ENCODE results near the gene RAB3C. TPM values are rescaled to one million over a fixed set of nuclear protein-coding genes. Genes with fewer than 3 reads are reported as not detected.

The RAB3C gene
- total and polyA plus RNA-seq, 2 experiments from 2014 or later = 15.0 to 30.6 TPM

DNA sequence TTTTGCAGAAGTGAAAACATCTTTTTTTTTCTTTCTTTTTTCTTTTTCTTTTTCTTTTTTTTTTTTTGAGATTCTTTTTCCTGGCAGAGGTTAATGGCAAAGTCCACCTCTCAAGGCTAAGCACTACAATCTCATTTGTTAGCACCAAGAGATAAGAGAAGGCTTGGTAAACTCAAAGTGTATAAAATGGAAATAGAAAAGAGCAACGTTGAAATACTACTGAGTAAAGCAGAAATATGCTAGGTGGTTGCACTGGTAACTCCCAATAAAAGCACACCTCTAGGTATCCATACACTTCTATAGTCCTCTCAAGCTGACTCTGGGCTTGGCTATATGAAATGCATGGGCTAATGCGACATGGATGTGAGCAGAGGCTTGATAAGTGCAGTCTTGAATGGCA, 188.9 kb downstream of the RAB3C start:
- TF ChIP-seq ZNF331 (CRISPR knock-in tag; IDR thresholded peaks at IDR 0.05; ENCODE audit: low read depth) (no peak), NANOG (IDR thresholded peaks at IDR 0.05; ENCODE audit: borderline replicate concordance) (no peak), EZH2 (IDR thresholded peaks at IDR 0.05; ENCODE audit: low read depth, unreplicated experiment) (no peak), JUNB (IDR thresholded peaks at IDR 0.05; ENCODE audit: unreplicated experiment) (no peak), CREB1 (CRISPR knock-in tag; IDR thresholded peaks at IDR 0.05; ENCODE audit: low read depth) (no peak), EZH2phosphoT487 (IDR thresholded peaks at IDR 0.05; ENCODE audit: unreplicated experiment) (no peak), ZNF114 (CRISPR knock-in tag; IDR thresholded peaks at IDR 0.05) (no peak), STAT1 (IDR thresholded peaks at IDR 0.05; ENCODE audit: unreplicated experiment) (no peak), POLR2AphosphoS5 (IDR thresholded peaks at IDR 0.05; ENCODE audit: low read depth) (no peak)
- TF ChIP-seq, protein P1, sequence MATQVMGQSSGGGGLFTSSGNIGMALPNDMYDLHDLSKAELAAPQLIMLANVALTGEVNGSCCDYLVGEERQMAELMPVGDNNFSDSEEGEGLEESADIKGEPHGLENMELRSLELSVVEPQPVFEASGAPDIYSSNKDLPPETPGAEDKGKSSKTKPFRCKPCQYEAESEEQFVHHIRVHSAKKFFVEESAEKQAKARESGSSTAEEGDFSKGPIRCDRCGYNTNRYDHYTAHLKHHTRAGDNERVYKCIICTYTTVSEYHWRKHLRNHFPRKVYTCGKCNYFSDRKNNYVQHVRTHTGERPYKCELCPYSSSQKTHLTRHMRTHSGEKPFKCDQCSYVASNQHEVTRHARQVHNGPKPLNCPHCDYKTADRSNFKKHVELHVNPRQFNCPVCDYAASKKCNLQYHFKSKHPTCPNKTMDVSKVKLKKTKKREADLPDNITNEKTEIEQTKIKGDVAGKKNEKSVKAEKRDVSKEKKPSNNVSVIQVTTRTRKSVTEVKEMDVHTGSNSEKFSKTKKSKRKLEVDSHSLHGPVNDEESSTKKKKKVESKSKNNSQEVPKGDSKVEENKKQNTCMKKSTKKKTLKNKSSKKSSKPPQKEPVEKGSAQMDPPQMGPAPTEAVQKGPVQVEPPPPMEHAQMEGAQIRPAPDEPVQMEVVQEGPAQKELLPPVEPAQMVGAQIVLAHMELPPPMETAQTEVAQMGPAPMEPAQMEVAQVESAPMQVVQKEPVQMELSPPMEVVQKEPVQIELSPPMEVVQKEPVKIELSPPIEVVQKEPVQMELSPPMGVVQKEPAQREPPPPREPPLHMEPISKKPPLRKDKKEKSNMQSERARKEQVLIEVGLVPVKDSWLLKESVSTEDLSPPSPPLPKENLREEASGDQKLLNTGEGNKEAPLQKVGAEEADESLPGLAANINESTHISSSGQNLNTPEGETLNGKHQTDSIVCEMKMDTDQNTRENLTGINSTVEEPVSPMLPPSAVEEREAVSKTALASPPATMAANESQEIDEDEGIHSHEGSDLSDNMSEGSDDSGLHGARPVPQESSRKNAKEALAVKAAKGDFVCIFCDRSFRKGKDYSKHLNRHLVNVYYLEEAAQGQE (IDR thresholded peaks at IDR 0.05; ENCODE audit: unreplicated experiment) = no peak
- TF ChIP-seq, protein P2, sequence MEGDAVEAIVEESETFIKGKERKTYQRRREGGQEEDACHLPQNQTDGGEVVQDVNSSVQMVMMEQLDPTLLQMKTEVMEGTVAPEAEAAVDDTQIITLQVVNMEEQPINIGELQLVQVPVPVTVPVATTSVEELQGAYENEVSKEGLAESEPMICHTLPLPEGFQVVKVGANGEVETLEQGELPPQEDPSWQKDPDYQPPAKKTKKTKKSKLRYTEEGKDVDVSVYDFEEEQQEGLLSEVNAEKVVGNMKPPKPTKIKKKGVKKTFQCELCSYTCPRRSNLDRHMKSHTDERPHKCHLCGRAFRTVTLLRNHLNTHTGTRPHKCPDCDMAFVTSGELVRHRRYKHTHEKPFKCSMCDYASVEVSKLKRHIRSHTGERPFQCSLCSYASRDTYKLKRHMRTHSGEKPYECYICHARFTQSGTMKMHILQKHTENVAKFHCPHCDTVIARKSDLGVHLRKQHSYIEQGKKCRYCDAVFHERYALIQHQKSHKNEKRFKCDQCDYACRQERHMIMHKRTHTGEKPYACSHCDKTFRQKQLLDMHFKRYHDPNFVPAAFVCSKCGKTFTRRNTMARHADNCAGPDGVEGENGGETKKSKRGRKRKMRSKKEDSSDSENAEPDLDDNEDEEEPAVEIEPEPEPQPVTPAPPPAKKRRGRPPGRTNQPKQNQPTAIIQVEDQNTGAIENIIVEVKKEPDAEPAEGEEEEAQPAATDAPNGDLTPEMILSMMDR (conservative IDR thresholded peaks at IDR 0.05; ENCODE audit: low read depth in 2 of 2) = no peak
- TF ChIP-seq, protein P3, sequence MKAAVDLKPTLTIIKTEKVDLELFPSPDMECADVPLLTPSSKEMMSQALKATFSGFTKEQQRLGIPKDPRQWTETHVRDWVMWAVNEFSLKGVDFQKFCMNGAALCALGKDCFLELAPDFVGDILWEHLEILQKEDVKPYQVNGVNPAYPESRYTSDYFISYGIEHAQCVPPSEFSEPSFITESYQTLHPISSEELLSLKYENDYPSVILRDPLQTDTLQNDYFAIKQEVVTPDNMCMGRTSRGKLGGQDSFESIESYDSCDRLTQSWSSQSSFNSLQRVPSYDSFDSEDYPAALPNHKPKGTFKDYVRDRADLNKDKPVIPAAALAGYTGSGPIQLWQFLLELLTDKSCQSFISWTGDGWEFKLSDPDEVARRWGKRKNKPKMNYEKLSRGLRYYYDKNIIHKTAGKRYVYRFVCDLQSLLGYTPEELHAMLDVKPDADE (IDR thresholded peaks at IDR 0.05) = no peak
- TF ChIP-seq, protein P4, sequence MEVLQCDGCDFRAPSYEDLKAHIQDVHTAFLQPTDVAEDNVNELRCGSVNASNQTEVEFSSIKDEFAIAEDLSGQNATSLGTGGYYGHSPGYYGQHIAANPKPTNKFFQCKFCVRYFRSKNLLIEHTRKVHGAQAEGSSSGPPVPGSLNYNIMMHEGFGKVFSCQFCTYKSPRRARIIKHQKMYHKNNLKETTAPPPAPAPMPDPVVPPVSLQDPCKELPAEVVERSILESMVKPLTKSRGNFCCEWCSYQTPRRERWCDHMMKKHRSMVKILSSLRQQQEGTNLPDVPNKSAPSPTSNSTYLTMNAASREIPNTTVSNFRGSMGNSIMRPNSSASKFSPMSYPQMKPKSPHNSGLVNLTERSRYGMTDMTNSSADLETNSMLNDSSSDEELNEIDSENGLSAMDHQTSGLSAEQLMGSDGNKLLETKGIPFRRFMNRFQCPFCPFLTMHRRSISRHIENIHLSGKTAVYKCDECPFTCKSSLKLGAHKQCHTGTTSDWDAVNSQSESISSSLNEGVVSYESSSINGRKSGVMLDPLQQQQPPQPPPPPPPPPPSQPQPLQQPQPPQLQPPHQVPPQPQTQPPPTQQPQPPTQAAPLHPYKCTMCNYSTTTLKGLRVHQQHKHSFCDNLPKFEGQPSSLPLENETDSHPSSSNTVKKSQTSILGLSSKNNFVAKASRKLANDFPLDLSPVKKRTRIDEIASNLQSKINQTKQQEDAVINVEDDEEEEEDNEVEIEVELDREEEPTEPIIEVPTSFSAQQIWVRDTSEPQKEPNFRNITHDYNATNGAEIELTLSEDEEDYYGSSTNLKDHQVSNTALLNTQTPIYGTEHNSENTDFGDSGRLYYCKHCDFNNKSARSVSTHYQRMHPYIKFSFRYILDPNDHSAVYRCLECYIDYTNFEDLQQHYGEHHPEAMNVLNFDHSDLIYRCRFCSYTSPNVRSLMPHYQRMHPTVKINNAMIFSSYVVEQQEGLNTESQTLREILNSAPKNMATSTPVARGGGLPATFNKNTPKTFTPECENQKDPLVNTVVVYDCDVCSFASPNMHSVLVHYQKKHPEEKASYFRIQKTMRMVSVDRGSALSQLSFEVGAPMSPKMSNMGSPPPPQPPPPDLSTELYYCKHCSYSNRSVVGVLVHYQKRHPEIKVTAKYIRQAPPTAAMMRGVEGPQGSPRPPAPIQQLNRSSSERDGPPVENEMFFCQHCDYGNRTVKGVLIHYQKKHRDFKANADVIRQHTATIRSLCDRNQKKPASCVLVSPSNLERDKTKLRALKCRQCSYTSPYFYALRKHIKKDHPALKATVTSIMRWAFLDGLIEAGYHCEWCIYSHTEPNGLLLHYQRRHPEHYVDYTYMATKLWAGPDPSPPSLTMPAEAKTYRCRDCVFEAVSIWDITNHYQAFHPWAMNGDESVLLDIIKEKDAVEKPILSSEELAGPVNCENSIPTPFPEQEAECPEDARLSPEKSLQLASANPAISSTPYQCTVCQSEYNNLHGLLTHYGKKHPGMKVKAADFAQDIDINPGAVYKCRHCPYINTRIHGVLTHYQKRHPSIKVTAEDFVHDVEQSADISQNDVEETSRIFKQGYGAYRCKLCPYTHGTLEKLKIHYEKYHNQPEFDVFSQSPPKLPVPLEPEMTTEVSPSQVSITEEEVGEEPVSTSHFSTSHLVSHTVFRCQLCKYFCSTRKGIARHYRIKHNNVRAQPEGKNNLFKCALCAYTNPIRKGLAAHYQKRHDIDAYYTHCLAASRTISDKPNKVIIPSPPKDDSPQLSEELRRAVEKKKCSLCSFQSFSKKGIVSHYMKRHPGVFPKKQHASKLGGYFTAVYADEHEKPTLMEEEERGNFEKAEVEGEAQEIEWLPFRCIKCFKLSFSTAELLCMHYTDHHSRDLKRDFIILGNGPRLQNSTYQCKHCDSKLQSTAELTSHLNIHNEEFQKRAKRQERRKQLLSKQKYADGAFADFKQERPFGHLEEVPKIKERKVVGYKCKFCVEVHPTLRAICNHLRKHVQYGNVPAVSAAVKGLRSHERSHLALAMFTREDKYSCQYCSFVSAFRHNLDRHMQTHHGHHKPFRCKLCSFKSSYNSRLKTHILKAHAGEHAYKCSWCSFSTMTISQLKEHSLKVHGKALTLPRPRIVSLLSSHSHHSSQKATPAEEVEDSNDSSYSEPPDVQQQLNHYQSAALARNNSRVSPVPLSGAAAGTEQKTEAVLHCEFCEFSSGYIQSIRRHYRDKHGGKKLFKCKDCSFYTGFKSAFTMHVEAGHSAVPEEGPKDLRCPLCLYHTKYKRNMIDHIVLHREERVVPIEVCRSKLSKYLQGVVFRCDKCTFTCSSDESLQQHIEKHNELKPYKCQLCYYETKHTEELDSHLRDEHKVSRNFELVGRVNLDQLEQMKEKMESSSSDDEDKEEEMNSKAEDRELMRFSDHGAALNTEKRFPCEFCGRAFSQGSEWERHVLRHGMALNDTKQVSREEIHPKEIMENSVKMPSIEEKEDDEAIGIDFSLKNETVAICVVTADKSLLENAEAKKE (CRISPR knock-in tag; IDR thresholded peaks at IDR 0.05) = no peak
- Mint-ChIP-seq H3K9me3 (no peaks in the 10 kb centered on the region), H3K36me3 (ENCODE audit: low read depth) (no peaks in the 10 kb centered on the region), H3K27me3 (ENCODE audit: insufficient read depth, low read depth, poor library complexity) (no peaks in the 10 kb centered on the region), H3K27ac (no peak overlapping the region), H3K4me3 (no peak overlapping the region), H3K4me1 (no peaks in the 10 kb centered on the region)
- H3K4me3 ChIP-seq = no peak overlapping the region
- no peak overlapping the region for H2AFZ ChIP-seq
- no peaks in the 10 kb centered on the region for H3K9me2 ChIP-seq (ENCODE audit: insufficient read depth)
- DNase-seq (ENCODE audit: low spot score) = no peak
- no peaks in the 10 kb centered on the region for H3F3A ChIP-seq (replicated peaks; ENCODE audit: low read depth)
- H3K36me3 ChIP-seq (ENCODE audit: insufficient read depth) = no peaks in the 10 kb centered on the region
- no peaks in the 10 kb centered on the region for H3K79me2 ChIP-seq (replicated peaks; ENCODE audit: insufficient read depth)
- H4K20me1 ChIP-seq (replicated peaks; ENCODE audit: insufficient read depth) = no peaks in the 10 kb centered on the region
- no peak for ATAC-seq
- H3K27me3 ChIP-seq (ENCODE audit: insufficient read depth) = no peaks in the 10 kb centered on the region
- H3K4me1 ChIP-seq (ENCODE audit: insufficient read depth) = no peaks in the 10 kb centered on the region
- H3K27ac ChIP-seq (ENCODE audit: low read depth) = no peak overlapping the region
- H3K4me2 ChIP-seq = no peak overlapping the region
